Neutrophil (primary cell): ENCODE measurements around the gene STAG1.
"Not testable (repeated sequence)": the region's sequence is repeated elsewhere in the genome, so short reads cannot be mapped to it uniquely, and the experiment has no call there.

Experiments
- H3K27ac ChIP-seq: fragments of 200-600 bp; sonication (generic); 2 replicates; pipeline ENCODE4 v1.5.1; 2016; ENCODE audit warnings: mild to moderate bottlenecking, moderate library complexity
- H3K27me3 ChIP-seq: fragments of 200-600 bp; sonication (generic); 2 replicates; pipeline ENCODE4 v1.6.0; 2016; ENCODE audit warnings: mild to moderate bottlenecking
- H3K36me3 ChIP-seq: fragments of 200-600 bp; sonication (generic); 2 replicates; pipeline ENCODE4 v1.5.1; 2017
- H3K4me1 ChIP-seq, 2 experiments: fragments of 200-600 bp in 1 of 2; sonication (generic) in 1 of 2; 1 replicate in 1 of 2; 2 replicates in 1 of 2; pipeline versions ENCODE4 v1.5.1 to v1.6.1; 2013 to 2016; ENCODE audit warnings: low read depth in 1 of 2, low read length in 1 of 2, mild to moderate bottlenecking in 1 of 2, moderate library complexity in 1 of 2; ENCODE audit not compliant: control insufficient read depth in 1 of 2, insufficient read depth in 1 of 2
- H3K4me3 ChIP-seq, 2 experiments: fragments of 200-600 bp in 1 of 2; sonication (generic) in 1 of 2; 1 replicate in 1 of 2; 2 replicates in 1 of 2; pipeline ENCODE4 v1.5.1; 2013 to 2016; ENCODE audit warnings: low read depth in 1 of 2, low read length in 1 of 2, mild to moderate bottlenecking in 1 of 2, moderate library complexity in 1 of 2
- H3K9me3 ChIP-seq: fragments of 200-600 bp; sonication (generic); 2 replicates; pipeline ENCODE4 v1.5.1; 2016
- TF ChIP-seq, protein P1 (sequence below): fragments of 200-600 bp; sonication (generic); IDR thresholded peaks from 2 replicates; pipeline ENCODE4 v1.5.1; 2016; ENCODE audit warnings: antibody characterized with exemption

STAG1 gene

DNA sequence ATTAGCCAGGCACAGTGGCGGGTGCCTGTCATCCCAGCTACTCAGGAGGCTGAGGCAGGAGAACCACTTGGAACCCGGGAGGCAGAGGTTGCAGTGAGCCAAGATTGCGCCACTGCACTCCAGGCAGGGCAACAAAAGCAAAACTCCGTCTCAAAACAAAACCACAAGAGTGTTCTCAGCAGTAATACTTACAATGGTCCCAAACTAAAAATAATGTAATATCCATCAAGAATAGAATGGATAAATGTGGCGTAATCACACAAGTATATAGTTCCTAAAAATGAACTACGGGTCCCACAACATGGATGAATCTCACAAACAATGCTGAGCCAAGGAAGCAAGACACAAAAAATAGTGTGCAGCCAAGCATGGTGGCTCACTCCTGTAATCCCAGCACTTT, 39.2 kb downstream of the STAG1 start:
- H3K27ac ChIP-seq = peak overlapping the region; percentile 92
- no peaks in the 10 kb centered on the region for H3K36me3 ChIP-seq
- H3K4me3 ChIP-seq = peak overlapping the region in 1 of 2 experiments; percentile 52
- TF ChIP-seq, protein P1, sequence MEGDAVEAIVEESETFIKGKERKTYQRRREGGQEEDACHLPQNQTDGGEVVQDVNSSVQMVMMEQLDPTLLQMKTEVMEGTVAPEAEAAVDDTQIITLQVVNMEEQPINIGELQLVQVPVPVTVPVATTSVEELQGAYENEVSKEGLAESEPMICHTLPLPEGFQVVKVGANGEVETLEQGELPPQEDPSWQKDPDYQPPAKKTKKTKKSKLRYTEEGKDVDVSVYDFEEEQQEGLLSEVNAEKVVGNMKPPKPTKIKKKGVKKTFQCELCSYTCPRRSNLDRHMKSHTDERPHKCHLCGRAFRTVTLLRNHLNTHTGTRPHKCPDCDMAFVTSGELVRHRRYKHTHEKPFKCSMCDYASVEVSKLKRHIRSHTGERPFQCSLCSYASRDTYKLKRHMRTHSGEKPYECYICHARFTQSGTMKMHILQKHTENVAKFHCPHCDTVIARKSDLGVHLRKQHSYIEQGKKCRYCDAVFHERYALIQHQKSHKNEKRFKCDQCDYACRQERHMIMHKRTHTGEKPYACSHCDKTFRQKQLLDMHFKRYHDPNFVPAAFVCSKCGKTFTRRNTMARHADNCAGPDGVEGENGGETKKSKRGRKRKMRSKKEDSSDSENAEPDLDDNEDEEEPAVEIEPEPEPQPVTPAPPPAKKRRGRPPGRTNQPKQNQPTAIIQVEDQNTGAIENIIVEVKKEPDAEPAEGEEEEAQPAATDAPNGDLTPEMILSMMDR = no peak
- H3K27me3 ChIP-seq = no peaks in the 10 kb centered on the region
- H3K4me1 ChIP-seq = peaks cover 34 to 54% of the 10 kb centered on the region in 2 experiments
- no peaks in the 10 kb centered on the region for H3K9me3 ChIP-seq

DNA sequence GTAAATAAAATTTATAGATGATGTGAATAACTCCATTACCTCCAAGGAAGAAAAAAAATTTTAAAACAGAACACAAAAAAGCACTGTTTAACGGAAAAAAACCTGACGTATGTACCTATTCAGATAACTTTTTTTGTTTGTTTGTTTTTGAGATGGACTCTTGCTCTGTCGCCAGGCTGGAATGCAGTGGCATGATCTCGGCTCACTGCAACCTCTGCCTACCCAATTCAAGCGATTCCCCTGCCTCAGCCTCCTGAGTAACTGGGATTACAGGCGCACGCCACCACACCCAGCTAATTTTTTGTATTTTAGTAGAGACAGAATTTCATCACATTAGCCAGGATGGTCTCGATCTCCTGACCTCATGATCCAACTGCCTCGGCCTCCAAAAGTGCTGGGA, 40.3 kb downstream of the STAG1 start:
- not testable (repeated sequence) for H3K27ac ChIP-seq, H3K9me3 ChIP-seq, H3K27me3 ChIP-seq, H3K36me3 ChIP-seq
- Histone ChIP-seq H3K4me1 (peaks cover 39 to 59% of the 10 kb centered on the region in 2 experiments), H3K4me3 (peak overlapping the region in 1 of 2 experiments; percentile 11)

DNA sequence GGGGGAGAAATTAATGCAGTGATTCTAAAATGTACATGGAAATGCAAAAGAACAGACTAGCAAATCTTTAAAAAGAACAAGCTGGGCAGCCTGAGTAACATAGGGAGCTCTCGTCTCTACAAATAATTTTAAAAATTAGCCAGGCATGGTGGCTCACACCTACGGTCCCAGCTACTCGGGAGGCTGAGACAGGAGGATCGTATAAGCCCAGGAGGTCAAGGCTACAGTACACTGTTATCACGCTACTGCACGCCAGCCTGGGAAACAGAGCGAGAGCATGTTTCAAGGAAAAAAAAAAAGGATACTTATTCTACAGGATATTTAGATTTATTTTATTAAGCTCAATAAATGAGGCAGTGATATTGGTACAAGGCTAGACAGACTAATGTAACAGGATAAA, 40.9 kb downstream of the STAG1 start:
- H3K9me3 ChIP-seq = no peaks in the 10 kb centered on the region
- TF ChIP-seq, protein P1 = no peak
- no peaks in the 10 kb centered on the region for H3K27me3 ChIP-seq

DNA sequence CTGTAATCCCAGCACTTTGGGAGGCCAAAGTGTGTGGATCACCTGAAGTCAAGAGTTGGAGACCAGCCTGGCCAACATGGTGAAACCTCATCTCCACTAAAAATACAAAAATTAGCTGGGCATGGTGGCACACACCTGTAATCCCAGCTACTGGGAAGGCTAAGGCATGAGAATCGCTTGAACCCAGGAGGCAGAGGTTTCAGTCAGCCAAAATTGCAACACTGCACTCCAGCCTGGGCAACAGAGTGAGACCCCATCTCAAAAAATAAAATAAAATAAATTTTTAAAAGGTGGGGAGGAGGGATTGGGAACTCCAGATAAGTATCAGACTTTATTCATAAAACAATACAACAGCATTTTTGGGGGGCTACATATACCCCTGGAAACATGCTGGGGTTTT, 42.4 kb downstream of the STAG1 start:
- not testable (repeated sequence) for H3K9me3 ChIP-seq, H3K36me3 ChIP-seq, H3K4me3 ChIP-seq, H3K27me3 ChIP-seq
- H3K27ac ChIP-seq = peak overlapping the region; percentile 13
- peaks cover 39 to 59% of the 10 kb centered on the region in 2 experiments for H3K4me1 ChIP-seq

More for the DNA sequence above, 40.9 kb downstream of the STAG1 start:
- no peak overlapping the region for H3K27ac ChIP-seq
- H3K4me1 ChIP-seq = peaks cover 39 to 59% of the 10 kb centered on the region in 2 experiments
- H3K36me3 ChIP-seq = no peaks in the 10 kb centered on the region
- no peak overlapping the region for H3K4me3 ChIP-seq

DNA sequence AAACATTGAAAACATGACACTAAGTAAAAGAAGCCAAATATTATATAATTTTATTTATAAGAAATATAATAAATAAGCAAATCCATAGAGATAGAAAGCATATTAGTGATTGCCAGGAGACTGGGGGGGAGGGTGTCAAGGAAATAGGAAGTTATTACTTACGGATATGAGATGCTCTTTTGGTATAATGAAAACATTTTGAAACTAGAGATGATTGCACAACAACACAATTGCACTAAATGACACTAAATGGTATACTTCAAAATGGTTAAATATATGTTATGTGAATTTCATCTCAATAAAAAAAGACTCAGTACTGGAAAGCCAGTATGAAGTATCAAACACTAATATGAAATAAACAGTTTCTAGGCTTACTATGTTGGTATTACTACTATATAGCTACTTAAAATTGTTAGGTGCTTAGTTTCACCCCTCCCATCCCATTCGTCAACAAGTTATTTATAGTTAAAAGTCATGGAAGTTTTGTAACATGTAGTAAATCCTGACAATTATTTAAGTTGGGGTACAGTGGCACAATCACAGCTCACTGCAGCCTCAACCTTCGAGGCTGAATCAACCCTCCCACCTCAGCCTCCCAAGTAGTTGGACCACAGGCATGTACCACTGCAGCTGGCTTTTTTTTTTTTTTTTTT, 43.7 kb downstream of the STAG1 start:
- H3K4me1 ChIP-seq = peaks cover 29 to 47% of the 10 kb centered on the region in 2 experiments
- H3K27me3 ChIP-seq = no peaks in the 10 kb centered on the region
- H3K9me3 ChIP-seq = no peaks in the 10 kb centered on the region
- no peaks in the 10 kb centered on the region for H3K36me3 ChIP-seq
- peak overlapping the region; percentile 77 for H3K27ac ChIP-seq
- TF ChIP-seq, protein P1 = no peak
- H3K4me3 ChIP-seq = no peak overlapping the region

DNA sequence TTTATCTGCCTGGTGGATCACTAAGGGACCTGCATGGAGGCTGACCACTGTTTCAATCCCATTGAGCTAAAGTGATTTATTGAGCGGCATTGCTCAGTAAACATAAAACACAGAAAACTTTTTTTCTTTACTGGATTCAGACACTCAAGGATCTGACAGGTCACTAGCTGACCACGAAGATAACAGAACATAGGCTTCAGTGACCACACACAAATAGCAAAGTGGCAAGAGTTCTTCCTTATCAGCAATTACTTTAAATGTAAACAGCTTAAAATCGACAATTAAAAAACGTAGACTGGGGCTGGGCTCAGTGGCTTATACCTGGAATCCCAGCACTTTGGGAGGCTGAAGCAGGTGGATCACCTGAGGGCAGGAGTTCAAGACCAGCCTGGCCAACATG, 48.7 kb downstream of the STAG1 start:
- Histone ChIP-seq H3K36me3 (no peaks in the 10 kb centered on the region), H3K27ac (no peak overlapping the region), H3K9me3 (no peaks in the 10 kb centered on the region), H3K4me1 (peaks cover 10% of the 10 kb centered on the region in 2 experiments), H3K27me3 (no peaks in the 10 kb centered on the region), H3K4me3 (no peak overlapping the region)
- TF ChIP-seq, protein P1 = no peak
